Activated CD4-positive, alpha-beta T cell treated with anti-CD3 and anti-CD28 coated beads, Interleukin-2, amount 50 U/mL, for 4 hours (primary cell): Measurements from ENCODE around the gene COL19A1.

Source experiments
- DNase-seq, 2 experiments: peaks; one replicate each; pipeline ENCODE4 v3.0.0-alpha.2; 2020

The COL19A1 gene

DNA sequence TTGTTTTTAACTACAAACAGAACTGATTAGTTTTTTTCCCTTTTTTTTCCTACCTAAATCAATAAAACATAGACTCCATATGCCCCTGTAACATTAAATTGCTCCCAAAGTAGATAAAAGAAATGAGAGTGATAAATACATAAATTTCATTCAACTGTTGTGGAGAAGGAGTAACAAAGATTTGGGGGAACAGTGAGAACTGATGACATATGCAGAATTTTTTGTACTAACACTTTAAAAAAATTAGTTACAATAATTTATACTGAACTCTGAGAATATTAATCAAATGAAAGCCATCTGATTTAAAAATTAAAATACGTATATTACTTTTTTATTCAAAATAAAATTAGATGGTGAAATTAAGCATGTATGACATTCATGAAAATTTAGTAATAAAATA is 195.7 kb downstream of the COL19A1 start:
- DNase-seq = no peak

GRCh38 chr6:70072540-70073179 is 206.3 kb downstream of the COL19A1 start:
- no peak for DNase-seq

GRCh38 chr6:70073637-70074036 is 207.3 kb downstream of the COL19A1 start:
- DNase-seq = no peak

- no peak for DNase-seq
These were observed 212.9 kb downstream of the COL19A1 start for GRCh38 chr6:70079241-70079640.

DNA sequence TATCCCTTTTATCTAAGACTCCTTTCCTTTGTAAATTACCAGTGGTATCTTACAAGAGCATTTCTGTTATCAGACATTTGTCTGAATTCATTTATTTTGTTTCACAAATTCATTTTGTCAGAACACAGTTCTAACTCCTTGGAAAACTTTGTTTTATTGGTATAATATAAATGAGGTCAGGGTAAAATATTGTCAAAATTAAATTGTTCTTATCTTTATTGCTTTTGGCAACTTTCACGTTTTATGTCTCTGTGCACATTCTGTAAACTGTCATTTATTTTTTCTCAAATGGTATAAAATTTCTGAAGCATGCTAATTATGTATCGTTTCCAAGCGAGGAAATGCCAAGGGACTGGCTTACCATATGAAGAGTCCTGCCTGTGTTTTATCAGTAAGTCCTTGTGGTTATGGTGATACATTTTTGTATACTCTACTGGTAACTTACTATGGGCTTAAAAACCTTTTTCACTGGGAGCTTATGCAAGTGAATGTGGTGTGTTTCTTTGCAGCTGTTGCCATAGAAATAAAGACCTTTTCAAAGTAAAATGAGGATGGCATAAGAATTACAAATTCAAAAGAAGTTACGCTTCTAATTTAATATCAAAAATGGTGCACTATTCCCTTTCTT is 214.2 kb downstream of the COL19A1 start:
- no peak for DNase-seq

DNA sequence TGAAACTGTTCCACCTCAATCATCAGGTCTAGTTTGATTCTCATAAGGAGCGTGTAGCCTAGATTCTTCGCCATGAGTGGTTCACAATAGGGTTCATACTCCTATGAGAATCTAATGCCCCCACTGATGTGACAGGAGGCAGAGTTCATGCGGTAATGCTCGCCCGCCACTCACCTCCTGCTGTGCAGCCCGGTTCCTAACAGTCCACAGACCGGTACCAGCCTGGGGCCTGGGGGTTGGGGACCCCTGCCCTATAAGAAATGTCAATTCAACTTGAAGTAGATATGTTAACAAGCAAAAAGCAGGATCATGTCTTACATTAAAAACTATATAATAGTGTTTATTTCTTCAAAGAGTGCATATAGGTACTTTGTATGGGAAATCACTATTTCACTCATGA is 216.5 kb downstream of the COL19A1 start:
- DNase-seq = no peak

DNA sequence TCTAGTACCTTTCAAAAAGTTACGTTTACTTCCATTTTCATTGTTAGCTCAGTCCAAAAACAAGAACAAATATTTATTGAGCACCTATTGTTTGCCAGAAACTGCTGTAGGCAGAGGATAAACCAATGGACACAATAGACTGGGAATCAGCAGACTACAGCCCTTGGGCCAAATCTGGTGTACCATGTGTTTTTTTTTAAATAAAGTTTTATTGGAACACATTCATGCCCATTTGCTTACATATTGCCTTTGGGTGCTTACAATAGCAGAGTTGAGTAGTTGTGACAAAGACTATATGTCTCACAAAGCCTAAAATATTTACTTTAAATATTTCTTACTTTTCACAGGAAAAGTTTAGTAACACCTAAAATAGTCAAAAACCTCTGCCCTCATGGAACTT is 220.4 kb downstream of the COL19A1 start:
- DNase-seq = no peak

DNA sequence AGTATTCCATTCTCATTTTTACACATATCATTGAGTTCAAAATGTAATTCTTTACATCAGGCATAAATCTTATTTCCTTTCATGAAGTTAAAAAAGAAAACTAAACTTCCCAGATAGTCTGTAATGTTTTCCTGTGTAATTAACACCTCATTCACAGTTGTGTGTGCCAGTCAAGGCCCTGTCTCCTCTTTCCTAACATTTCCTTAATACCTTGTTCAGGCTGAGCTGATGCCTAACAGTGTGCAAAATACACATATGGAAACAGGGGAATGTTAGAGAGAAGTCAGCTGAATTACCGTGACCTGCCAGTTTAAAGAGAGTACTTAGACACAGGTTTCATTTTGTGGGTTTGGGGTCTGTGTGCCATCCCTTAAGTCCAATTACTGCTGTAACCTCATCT is 227.8 kb downstream of the COL19A1 start:
- DNase-seq = no peak

DNA sequence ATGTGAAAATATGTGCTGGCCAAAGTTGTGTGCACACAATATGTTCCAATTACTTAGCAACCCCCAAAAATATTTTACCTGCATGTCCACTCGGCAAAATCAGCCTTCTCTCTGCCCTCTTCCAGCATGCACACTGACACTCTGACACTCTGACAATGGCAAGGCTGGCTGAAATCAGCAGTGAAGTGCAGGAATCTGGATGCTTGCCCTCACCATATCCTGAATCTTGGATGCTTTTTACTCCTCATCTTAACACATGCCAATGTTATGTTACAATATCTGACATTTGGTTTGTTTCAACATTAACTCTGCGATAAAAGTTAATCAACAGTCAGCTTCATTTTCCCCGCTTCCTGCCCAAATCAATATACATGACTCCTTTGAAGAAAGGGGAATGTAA is 233.4 kb downstream of the COL19A1 start:
- DNase-seq = no peak

DNA sequence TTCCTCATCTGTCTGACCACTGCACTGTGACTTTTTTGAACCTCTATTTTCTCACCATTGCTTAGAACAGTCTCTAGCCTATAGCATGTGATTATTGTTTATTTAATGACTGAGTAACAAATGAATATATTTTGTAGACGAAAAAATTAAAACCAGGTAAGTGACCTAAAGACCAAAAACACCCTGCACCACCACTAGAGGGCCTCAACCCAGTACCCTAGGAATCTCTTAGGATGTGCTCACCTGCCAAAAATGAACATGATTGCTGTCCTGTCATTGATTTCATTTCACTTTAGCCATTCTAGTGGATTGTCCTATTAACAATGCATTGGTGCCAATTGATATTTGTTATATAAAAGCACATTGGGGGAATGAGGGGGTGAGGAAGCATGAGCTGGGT is 237.4 kb downstream of the COL19A1 start:
- no peak for DNase-seq

- no peak for DNase-seq
These were observed 241.7 kb downstream of the COL19A1 start for GRCh38 chr6:70107852-70108629.

- no peak for DNase-seq
These were observed 244.0 kb downstream of the COL19A1 start for GRCh38 chr6:70110126-70111022.

DNA sequence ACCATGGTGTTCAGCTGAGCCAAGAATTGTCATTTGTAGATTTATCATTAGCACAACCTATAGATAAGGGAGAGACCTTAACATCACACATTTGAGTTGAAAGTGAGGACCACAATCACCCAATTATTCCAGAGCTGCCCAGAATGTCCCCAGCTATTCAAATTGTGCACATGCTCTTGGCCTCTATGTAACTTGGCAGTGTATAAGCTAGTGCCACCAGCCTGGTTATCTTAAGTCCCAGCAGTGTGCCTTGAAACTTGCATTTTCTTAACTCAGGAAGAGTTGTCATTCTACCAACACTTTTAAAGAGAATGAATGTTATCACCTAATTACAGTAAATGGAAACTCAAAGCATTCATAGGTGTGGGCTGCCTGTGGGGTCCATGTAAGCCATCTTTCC is 245.4 kb downstream of the COL19A1 start:
- DNase-seq = no peak

- DNase-seq = no peak
These were observed 246.4 kb downstream of the COL19A1 start for GRCh38 chr6:70112716-70113115.

DNA sequence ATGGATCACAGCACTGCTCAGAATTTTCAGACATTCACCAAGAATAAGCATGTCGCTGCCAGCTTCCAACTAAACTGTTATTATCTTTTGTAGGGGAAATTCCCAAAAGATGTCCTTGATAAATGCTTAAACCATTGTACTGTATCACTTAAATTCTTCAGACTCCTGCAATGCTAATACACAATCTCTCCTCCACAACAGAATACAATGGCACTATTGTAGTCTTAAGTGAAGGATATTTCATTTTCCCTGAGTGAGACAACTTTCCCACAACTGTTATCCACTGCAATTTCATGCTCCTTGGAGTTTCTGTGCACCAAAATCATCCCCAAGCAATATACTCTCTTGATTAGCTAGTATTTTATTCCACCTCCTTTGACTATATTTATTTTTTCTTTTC is 246.8 kb downstream of the COL19A1 start:
- no peak for DNase-seq

DNA sequence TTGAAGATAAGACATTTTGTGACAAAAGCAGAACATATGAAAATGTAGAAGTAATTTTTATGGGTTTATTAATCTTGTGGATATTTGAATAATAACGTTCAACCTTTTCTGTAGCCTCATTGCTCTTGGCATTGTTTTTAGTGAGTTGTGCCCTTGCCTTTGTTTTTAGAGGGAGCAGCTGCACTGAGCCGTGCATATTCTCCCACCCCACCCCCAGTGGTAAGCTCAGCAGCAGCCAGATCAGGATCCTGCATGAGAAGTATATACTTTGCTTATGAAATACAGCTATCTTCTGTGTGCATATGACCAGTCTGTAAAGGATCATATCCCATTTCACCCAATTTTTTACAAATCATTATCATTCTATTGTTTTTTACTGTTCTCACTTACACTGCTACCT is 252.3 kb downstream of the COL19A1 start:
- DNase-seq = no peak

DNA sequence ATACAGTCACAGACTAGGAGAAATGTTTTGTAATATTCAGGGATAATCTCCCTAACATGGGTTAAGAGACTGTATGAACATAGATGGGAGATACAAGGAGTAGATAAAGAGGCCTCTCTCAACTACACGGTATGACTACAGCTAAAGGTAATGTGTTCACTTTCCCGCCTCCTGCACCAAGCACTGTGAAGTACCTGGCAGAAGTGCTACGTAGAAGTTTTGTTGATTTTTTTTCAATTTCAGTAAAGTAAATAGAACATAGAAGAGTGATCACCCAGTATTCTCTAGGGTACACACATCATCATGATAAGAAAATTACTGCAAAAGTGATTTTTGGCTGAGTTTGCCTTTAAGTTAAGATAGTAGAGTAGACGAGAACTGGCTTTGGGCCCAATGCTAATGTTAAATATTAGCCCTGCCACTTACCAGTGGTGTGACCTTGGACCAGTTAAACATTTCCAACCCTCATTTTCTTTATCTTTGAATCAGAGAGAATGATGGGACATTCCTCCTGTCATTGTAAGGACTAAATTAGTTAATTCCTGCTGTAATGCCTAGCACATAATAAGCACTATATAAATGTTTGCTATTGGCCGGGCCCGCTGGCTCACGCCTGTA is 253.0 kb downstream of the COL19A1 start:
- no peak for DNase-seq

GRCh38 chr6:70124443-70124842 is 258.1 kb downstream of the COL19A1 start:
- DNase-seq = no peak

DNA sequence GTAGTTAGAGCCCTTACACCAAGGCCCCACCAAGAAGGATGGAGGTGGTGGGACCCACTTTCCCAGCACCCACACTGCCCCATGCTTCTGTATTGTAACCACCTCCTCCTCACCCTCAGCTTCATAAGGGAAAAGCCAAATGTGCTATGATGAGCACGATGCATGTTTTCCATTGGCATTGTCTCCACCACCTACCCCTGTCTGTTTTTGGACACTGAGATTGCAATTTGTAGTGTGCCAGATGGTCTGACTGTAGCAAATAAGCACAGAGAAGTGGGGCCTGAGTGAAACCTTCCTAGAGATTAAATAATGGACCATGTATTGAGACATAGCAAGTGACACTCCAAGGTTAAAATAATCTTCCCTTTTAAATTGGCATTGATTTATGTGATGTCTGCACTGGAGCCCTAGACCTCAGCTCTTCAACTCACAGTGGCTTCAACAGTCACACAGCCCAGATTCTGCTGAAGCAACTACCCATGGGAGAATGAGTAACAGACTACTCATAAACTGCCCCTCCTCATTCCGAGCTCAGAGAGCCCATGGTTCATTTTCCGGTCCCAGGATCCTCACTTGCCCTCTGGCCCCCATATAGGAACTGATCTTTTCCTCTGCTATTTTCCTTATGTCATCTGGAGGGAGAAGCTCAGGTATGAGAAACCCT is 258.7 kb downstream of the COL19A1 start:
- DNase-seq = no peak

GRCh38 chr6:70125602-70126001 is 259.2 kb downstream of the COL19A1 start:
- no peak for DNase-seq

- no peak for DNase-seq
These were observed 263.0 kb downstream of the COL19A1 start for GRCh38 chr6:70129341-70129740.

- DNase-seq = no peak
These were observed 264.5 kb downstream of the COL19A1 start for GRCh38 chr6:70130865-70131264.
